ENCODE data around the gene PHACTR2.

DNA sequence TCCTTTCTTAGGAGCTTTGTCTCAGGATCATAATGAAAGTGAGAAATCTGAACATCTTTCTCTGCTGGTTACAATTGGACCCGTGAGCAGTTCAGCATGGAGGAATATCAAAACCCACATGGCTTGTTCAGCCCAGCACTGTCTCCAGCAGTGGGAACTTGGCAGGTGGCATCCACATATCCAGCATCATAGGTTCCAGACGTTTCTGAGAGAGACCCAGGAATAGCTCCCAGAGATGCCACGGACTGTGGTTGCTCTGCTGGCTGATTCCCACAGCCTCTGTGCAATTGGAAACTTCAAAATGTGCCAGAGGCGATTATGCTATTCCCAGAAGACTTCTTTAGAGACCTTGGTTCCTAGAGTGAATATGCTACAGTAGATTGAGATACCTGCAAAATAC, 76.4 kb downstream of the PHACTR2 start:
- TF ChIP-seq, protein P1, sequence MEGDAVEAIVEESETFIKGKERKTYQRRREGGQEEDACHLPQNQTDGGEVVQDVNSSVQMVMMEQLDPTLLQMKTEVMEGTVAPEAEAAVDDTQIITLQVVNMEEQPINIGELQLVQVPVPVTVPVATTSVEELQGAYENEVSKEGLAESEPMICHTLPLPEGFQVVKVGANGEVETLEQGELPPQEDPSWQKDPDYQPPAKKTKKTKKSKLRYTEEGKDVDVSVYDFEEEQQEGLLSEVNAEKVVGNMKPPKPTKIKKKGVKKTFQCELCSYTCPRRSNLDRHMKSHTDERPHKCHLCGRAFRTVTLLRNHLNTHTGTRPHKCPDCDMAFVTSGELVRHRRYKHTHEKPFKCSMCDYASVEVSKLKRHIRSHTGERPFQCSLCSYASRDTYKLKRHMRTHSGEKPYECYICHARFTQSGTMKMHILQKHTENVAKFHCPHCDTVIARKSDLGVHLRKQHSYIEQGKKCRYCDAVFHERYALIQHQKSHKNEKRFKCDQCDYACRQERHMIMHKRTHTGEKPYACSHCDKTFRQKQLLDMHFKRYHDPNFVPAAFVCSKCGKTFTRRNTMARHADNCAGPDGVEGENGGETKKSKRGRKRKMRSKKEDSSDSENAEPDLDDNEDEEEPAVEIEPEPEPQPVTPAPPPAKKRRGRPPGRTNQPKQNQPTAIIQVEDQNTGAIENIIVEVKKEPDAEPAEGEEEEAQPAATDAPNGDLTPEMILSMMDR (IDR thresholded peaks at IDR 0.05; ENCODE audit: borderline replicate concordance, extremely low read depth, low read length, poor library complexity, severe bottlenecking) = no peak
- TF ChIP-seq EZH2 (IDR thresholded peaks at IDR 0.05; ENCODE audit: borderline replicate concordance, low read depth, low read length, severe bottlenecking) = no peak
